Astrocyte of the spinal cord (primary cell): ENCODE data around the gene SH3RF3.
A peak's percentile ranks its signal among the peaks of the same experiment; 100 is the strongest.

ENCODE experiments used
- DNase-seq: peaks from one replicate; pipeline ENCODE4 v3.0.0; 2011; ENCODE audit warnings: low read depth, low spot score
- H3K4me3 ChIP-seq: 2 replicates; pipeline ENCODE4 v1.5.1; 2011; ENCODE audit warnings: low read depth, mild to moderate bottlenecking, low read length, moderate library complexity
- CTCF ChIP-seq: IDR thresholded peaks from 2 replicates; pipeline ENCODE4 v1.5.1; 2012; ENCODE audit warnings: low read depth, mild to moderate bottlenecking, low read length, inconsistent platforms
- in situ Hi-C: cut with HindIII; loops from 2 replicates; pipeline ENCODE4 v1.10.0; 2017; ENCODE audit warnings: low sequenced_read_pairs

Gene SH3RF3

GRCh38 chr2:109135359-109136197 lies 6.6 kb downstream of the SH3RF3 start:
- H3K4me3 ChIP-seq = no peak overlapping the region
- TF ChIP-seq CTCF = no peak
- DNase-seq = peak; percentile 47
- in situ Hi-C loops = no loop called here

- no peak for DNase-seq
- no peak overlapping the region for H3K4me3 ChIP-seq
- in situ Hi-C loops = no loop called here
- no peak for TF ChIP-seq CTCF
Observed at GRCh38 chr2:109136542-109136941, 7.5 kb downstream of the SH3RF3 start.

GRCh38 chr2:109137616-109138015 lies 8.6 kb downstream of the SH3RF3 start:
- H3K4me3 ChIP-seq = no peak overlapping the region
- in situ Hi-C loops = no loop called here
- DNase-seq = no peak
- no peak for TF ChIP-seq CTCF

- no peak for DNase-seq
- in situ Hi-C loops = no loop called here
- H3K4me3 ChIP-seq = no peak overlapping the region
- no peak for TF ChIP-seq CTCF
Observed at GRCh38 chr2:109138449-109138848, 9.4 kb downstream of the SH3RF3 start.

- no peak for DNase-seq
Observed at GRCh38 chr2:109139002-109139401, 10.0 kb downstream of the SH3RF3 start.

GRCh38 chr2:109139865-109140396 lies 10.9 kb downstream of the SH3RF3 start:
- no peak overlapping the region for H3K4me3 ChIP-seq
- in situ Hi-C loops = no loop called here
- TF ChIP-seq CTCF = no peak
- DNase-seq = no peak

More at GRCh38 chr2:109139002-109139401, 10.0 kb downstream of the SH3RF3 start:
- no peak overlapping the region for H3K4me3 ChIP-seq
- in situ Hi-C loops = no loop called here
- no peak for TF ChIP-seq CTCF
